GM21619 (cell line): ENCODE measurements around the gene SMG6.
"Not testable (repeated sequence)": the region's sequence is repeated elsewhere in the genome, so short reads cannot be mapped to it uniquely, and the experiment has no call there.

Source experiments
- ATAC-seq: cut with Tn5 transposase; IDR thresholded peaks from one replicate; pipeline ENCODE4 v1.9.1; 2021; ENCODE audit not compliant: unreplicated experiment

Gene SMG6

GRCh38 chr17:2303204-2304188, at the start of gene SMG6, which contains the start of gene SRR:
SMG6 (minus strand) TSS chr17:2303785; CDS start chr17:2303720, 65 bp downstream.
SRR (plus strand) TSS chr17:2303950; CDS start chr17:2315561, 11,611 bp downstream.
- peak; percentile 77 for ATAC-seq

GRCh38 chr17:2351269-2351668, 47.7 kb upstream of the SMG6 start:
- no peak for ATAC-seq

- no peak for ATAC-seq
These were observed 44.5 kb upstream of the SMG6 start for GRCh38 chr17:2347805-2348685.

GRCh38 chr17:2346475-2346874, 42.9 kb upstream of the SMG6 start:
- no peak for ATAC-seq

- ATAC-seq, result no peak
These were observed 40.9 kb upstream of the SMG6 start for GRCh38 chr17:2344528-2344927.

- no peak for ATAC-seq
These were observed 39.8 kb upstream of the SMG6 start for GRCh38 chr17:2343421-2343820.

GRCh38 chr17:2338315-2338657, 34.7 kb upstream of the SMG6 start:
- ATAC-seq, result no peak

- peak; percentile 23 for ATAC-seq
These were observed 34.1 kb upstream of the SMG6 start for GRCh38 chr17:2337544-2338314.

- peak; percentile 32 for ATAC-seq
These were observed 33.4 kb upstream of the SMG6 start, which contains the start of gene SGSM2 for GRCh38 chr17:2336852-2337543. SGSM2 (plus strand) TSS chr17:2337501; CDS start chr17:2337689, 188 bp downstream.

GRCh38 chr17:2336215-2336851, 32.7 kb upstream of the SMG6 start, which contains the start of gene TSR1:
TSR1 (minus strand) TSS chr17:2336457; CDS start chr17:2336427, 30 bp downstream.
- peak; percentile 74 for ATAC-seq

GRCh38 chr17:2335726-2336214, 32.2 kb upstream of the SMG6 start:
- no peak for ATAC-seq

- ATAC-seq, result no peak
These were observed 27.7 kb upstream of the SMG6 start for GRCh38 chr17:2331303-2331702.

- no peak for ATAC-seq
These were observed 20.2 kb upstream of the SMG6 start for GRCh38 chr17:2323629-2324314.

- ATAC-seq, result no peak
These were observed 17.8 kb upstream of the SMG6 start for GRCh38 chr17:2321399-2321798.

- no peak for ATAC-seq
These were observed 15.5 kb upstream of the SMG6 start for GRCh38 chr17:2319051-2319450.

GRCh38 chr17:2317796-2318195, 14.2 kb upstream of the SMG6 start:
- no peak for ATAC-seq

GRCh38 chr17:2316916-2317205, 13.3 kb upstream of the SMG6 start:
- ATAC-seq, result not testable (repeated sequence)

- ATAC-seq, result no peak
These were observed 9.2 kb upstream of the SMG6 start for GRCh38 chr17:2312736-2313135.
